RPMI8226 (cell line): ENCODE data around the gene SORBS2.

Experiments
- DNase-seq: peaks from one replicate; pipeline ENCODE4 v3.0.0-alpha.2; 2015

SORBS2 gene

GRCh38 chr4:185665655-185666054 is 146.3 kb downstream of the SORBS2 start:
- no peak for DNase-seq

- no peak for DNase-seq
These were observed 147.5 kb downstream of the SORBS2 start for GRCh38 chr4:185664481-185664880.

DNA sequence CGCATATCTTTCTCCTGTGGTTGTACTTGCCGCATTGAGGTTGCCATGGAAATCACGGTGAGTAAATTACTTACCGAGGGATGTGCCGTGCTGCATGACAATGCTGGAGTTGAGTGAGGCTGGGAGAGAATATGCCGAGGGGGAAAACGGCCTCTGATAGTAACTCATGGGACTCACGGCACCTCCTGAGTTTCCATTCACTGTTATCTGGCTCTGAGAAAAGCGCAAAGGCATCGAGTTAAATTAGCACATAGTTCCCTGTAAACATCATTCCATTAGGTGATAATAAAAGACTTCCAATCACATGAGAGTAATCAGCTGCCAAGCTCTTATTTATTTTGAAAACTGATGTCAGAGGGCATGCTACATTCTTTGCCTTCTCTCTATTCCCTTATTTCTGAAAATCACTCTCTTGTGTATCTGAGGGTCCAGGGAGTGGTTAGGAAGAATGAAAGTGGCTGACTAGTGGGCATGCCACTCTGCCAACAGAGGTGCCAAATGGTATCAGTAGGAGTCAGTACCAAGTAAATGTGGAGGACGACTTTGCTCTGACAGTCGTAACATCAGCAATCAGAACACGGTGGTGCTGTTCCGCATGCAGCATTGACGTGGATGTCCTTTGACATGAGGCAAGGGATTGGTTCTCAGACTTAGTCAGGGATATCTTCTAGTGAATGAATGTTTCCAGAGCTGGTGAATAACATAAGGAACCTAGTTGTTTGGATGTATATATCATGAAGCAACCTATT is 149.8 kb downstream of the SORBS2 start:
- DNase-seq, result no peak

DNA sequence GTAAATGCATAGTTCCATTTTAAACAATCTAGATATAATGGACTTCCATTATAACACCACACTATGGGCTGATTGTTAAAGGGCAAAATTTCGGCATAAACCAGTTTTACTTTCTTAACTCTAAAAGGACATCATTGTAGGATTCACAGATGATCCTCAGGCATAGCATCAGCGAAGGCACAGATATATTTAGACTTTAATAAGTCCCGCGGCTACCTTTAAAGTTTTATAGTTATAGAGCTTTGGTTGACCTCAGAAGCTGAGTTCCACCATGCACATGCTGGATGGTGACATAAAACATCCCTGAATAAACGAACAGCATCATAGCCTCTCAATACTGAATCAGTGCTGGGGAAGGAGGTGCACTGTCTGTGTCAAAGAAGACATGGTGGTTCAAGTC is 151.7 kb downstream of the SORBS2 start:
- DNase-seq, result no peak

- no peak for DNase-seq
These were observed 154.3 kb downstream of the SORBS2 start for GRCh38 chr4:185657699-185658098.

GRCh38 chr4:185657183-185657582 is 154.8 kb downstream of the SORBS2 start:
- no peak for DNase-seq

DNA sequence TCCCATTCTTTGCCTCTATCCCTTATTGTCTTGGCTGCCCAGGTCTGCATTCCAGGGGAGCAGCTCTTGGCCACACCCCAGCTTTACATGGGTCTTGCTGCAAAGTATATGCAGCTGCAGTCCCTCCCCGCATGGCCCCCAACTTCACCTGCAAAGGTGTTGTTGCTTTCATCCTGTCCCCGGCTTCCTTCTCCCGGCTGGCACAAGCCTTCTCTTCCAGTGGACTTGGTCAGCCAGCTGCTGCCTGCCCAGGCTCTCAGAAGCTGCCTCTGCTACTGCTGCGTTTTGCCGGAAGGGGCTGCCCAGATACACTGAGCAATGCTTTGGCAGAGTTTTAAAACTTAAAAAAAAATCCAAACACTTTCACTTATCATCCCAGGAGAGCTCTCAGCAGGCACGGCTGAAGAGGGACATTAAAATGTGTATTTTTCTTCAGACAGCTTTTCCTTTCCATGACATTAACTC is 155.5 kb downstream of the SORBS2 start:
- DNase-seq, result peak; percentile 4

DNA sequence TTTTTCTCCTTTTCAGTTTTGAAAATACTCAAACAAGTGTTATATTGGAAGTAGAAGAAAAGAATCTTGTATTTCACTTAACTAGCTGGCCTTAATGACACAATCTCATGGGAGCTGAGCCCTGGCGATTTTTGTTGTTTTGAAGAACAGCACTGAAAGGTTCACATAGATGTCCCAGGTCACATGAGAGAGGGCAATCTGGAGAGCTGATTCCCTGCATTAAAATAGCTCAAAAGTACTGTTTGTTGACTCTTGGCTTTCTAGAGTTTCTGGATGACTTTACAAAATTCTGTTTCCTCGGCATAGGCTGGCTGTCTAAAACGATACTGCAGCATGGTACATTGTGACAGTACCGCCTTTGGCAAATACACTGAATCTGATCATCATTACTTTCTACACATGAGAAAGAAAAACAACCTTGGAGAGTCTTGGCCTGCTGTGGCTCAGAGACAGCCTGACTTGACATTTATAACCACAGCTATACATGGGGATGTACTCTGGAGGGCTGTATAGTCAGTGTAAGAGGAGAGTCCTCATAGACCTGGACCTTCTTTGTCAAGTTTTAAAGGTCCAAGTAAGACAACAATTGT is 156.9 kb downstream of the SORBS2 start:
- no peak for DNase-seq

- DNase-seq, result no peak
These were observed 157.7 kb downstream of the SORBS2 start for GRCh38 chr4:185654311-185654710.

DNA sequence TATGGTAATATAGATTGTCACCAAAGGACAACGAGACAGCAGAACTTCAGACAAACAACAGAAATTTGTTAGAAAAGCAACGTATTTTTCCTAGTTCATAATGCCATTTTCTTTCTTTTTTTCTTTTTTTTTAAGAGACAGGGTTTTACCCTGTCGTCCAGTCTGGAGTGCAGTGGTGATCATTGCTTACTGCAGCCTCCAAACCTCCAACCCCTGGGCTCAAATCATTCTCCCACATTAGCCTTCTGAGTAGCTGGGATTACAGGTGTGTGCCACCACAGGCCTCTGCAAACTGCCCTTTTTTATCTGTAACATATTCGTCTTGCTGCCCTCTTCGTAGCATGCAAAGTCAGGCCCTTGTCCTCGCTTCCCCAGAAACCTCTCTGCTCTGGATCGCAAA is 160.1 kb downstream of the SORBS2 start:
- DNase-seq, result no peak

GRCh38 chr4:185651137-185651677 is 160.8 kb downstream of the SORBS2 start:
- no peak for DNase-seq

DNA sequence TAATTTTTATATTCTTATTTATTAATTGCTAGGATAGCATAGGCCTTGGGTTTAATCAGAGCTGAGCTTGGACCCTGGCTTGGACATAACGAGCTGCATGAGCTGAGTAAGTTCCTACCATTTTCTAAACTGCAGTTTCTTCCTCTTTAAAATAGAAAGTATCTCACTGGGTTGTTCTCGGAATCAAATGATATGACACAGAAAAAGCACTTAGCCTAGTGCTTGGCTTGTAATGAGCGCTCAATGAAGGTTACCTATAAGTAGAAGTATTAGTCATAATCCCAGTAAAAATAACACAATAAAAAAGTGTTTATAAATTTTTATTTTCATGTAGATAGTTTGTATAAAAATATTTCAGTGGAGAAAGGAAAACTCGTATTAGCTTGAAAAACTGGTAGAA is 163.4 kb downstream of the SORBS2 start:
- DNase-seq, result no peak

DNA sequence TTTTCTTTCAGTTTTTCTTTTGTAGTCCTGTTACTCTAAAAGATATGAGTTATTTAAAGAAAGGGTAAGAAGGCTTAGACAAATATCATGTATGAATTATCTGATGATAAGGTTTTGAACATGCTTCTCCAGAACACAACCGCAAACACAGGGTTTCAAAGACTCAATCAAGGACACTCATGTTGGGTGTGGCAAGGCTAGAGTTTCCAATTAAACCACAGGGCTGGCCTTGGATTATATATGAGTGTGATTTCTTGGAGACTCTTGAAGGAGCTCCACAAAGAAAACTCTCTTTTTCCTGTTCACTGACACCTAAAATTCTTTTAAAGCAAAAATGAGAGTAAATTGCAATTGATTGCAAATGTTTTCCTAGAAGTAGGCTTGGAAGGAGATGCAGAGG is 166.6 kb downstream of the SORBS2 start:
- DNase-seq, result no peak

- no peak for DNase-seq
These were observed 167.6 kb downstream of the SORBS2 start for GRCh38 chr4:185644408-185644807.

GRCh38 chr4:185642907-185643306 is 169.1 kb downstream of the SORBS2 start:
- DNase-seq, result no peak

DNA sequence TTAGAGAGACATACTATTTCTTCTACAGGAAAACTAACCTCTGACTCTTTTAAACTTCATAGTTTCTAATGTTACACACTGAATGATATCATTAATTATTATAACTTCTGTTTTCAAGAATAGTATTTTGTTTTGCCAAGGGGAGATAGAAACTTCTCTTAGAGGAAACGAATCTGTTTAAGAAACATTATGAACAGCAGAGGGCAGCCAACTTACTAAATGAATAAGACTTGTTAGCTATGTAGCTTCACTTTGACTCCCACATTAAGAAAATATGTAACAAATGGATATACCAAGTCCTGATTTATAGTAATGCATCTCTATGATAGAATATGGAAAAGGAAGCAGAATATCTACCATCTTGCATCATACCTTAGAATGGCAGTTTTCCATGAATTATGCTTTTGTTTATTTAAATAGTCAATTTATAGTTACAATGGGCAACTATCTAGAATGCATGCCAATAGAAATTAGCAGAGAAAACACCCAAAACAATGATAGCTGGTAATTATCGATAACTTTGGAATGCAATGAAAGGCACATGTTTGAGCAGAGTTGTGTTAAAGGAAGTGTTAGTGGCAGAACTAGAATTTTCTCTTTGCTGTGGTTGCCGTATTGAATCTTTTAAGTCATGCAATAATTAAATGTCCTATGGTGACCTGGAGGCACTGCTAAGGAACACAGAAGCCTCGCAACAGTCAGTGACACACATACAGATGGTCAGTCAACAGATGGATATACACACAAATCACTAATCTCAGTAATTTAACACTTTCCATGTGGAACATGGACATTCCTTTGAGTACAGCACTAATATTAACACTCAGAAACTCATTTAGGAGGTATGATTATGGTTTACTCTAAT is 171.0 kb downstream of the SORBS2 start:
- DNase-seq, result peak; percentile 54

GRCh38 chr4:185638548-185639301 is 173.3 kb downstream of the SORBS2 start:
- DNase-seq, result no peak

- no peak for DNase-seq
These were observed 173.9 kb downstream of the SORBS2 start for GRCh38 chr4:185638093-185638492.

- DNase-seq, result no peak
These were observed 174.7 kb downstream of the SORBS2 start for GRCh38 chr4:185637163-185637875.

DNA sequence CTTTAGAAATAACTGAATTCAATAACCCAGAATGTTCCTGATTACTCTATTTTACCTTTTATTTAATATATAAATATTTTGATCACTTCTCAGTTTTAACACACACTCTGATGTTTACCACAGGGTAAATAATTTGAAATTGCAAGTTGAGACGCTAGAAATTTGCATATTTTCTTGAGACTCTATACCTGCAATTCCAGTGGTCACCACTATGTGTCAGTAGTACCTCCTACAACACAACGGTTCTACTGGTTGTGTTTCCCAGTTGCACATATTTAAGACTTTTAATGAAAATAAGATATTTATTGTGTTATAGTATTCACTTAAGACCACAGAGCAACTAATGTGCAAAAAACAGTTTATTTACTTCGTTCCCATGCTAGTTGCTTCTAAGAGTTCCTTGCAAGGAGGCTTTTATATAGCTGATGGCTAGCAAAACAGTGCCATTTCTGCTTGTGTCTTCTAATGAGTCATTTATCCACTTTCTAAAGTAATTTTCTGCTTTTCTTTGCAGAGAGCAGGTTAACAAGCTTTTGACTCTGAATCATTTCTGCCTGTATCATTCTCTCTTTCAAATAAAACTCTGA is 177.8 kb downstream of the SORBS2 start:
- DNase-seq, result no peak

- DNase-seq, result no peak
These were observed 185.2 kb downstream of the SORBS2 start for GRCh38 chr4:185626798-185627197.

DNA sequence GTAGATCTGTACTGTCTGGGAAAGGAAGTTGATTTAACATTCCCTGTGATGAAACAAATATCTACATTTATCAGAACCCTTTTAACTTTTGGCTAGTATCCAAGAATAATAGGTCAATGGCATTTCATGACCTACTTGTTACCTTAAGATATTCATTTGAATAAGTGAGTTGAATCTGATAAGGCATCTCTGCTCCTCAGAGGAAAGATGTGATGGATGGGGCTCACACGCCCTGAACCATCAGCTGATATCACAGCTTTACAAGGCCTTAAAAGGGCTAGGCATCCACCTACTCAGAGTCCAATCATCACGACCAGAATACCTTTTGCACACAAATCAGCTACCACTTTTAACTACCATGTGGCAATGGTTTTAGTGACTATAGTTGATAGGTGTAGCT is 186.5 kb downstream of the SORBS2 start:
- DNase-seq, result no peak
